SK-N-SH treated with all-trans-retinoic acid at 6 μM for 48 hours (cell line): ENCODE data around the gene STAC2.

Experiments
- ATAC-seq: fragments of 200-7000 bp; cut with Tn5 transposase; 3 replicates; pipeline ENCODE4 v1.9.1; 2020; ENCODE audit warnings: mild to moderate bottlenecking, moderate library complexity
- ARNTL ChIP-seq: fragments of 450-650 bp; formaldehyde crosslinking; IDR thresholded peaks from 2 replicates; pipeline ENCODE4 v1.5.0; 2020; ENCODE audit warnings: low read depth, mild to moderate bottlenecking, moderate library complexity, borderline replicate concordance
- BACH2 ChIP-seq: fragments of 250-450 bp; sonication (Bioruptor Pico); IDR thresholded peaks from 2 replicates; pipeline ENCODE4 v1.9.0; 2021; ENCODE audit warnings: mild to moderate bottlenecking, borderline replicate concordance
- CSDC2 ChIP-seq: fragments of 250-450 bp; sonication (Bioruptor Pico); IDR thresholded peaks from 2 replicates; pipeline ENCODE4 v1.5.0; 2020; ENCODE audit warnings: mild to moderate bottlenecking, moderate library complexity
- CSRNP3 ChIP-seq: fragments of 250-450 bp; sonication (Bioruptor Pico); IDR thresholded peaks from 2 replicates; pipeline ENCODE4 v1.5.1; 2021; ENCODE audit warnings: mild to moderate bottlenecking, moderate library complexity
- ESRRG ChIP-seq: fragments of 250-450 bp; sonication (Bioruptor Pico); IDR thresholded peaks from 2 replicates; pipeline ENCODE4 v1.6.1; 2021; ENCODE audit warnings: mild to moderate bottlenecking
- ISL1 ChIP-seq: fragments of 250-450 bp; sonication (Bioruptor Pico); IDR thresholded peaks from 2 replicates; pipeline ENCODE4 v2.1.2; 2022; ENCODE audit warnings: mild to moderate bottlenecking, moderate library complexity
- OSR1 ChIP-seq: fragments of 250-450 bp; sonication (Bioruptor Pico); IDR thresholded peaks from 2 replicates; pipeline ENCODE4 v1.8.0; 2022; ENCODE audit warnings: moderate library complexity, mild to moderate bottlenecking, inconsistent platforms
- PPARA ChIP-seq: fragments of 250-450 bp; sonication (Bioruptor Pico); IDR thresholded peaks from 2 replicates; pipeline ENCODE4 v1.5.0; 2020; ENCODE audit warnings: mild to moderate bottlenecking, borderline replicate concordance
- RARB ChIP-seq: fragments of 250-450 bp; sonication (Bioruptor Pico); IDR thresholded peaks from 2 replicates; pipeline ENCODE4 v1.8.0; 2021; ENCODE audit warnings: mild to moderate bottlenecking, moderate library complexity
- SNAI2 ChIP-seq: fragments of 250-450 bp; sonication (Bioruptor Pico); IDR thresholded peaks from 2 replicates; pipeline ENCODE4 v1.5.0; 2020; ENCODE audit warnings: mild to moderate bottlenecking, moderate library complexity
- TOX ChIP-seq: fragments of 250-450 bp; sonication (Bioruptor Pico); IDR thresholded peaks from 2 replicates; pipeline ENCODE4 v1.8.0; 2021; ENCODE audit warnings: mild to moderate bottlenecking, moderate library complexity, borderline replicate concordance
- TSHZ2 ChIP-seq: fragments of 250-450 bp; sonication (Bioruptor Pico); IDR thresholded peaks from 2 replicates; pipeline ENCODE4 v1.5.0; 2020; ENCODE audit warnings: mild to moderate bottlenecking, moderate library complexity
- ZFP3 ChIP-seq: fragments of 250-450 bp; sonication (Bioruptor Pico); IDR thresholded peaks from 2 replicates; pipeline ENCODE4 v1.5.0; 2020; ENCODE audit warnings: mild to moderate bottlenecking, moderate library complexity
- ZFP30 ChIP-seq: fragments of 450-650 bp; formaldehyde crosslinking; IDR thresholded peaks from 2 replicates; pipeline ENCODE4 v1.5.0; 2022; ENCODE audit warnings: mild to moderate bottlenecking, moderate library complexity
- ZNF565 ChIP-seq: fragments of 450-650 bp; formaldehyde crosslinking; conservative IDR thresholded peaks from 2 replicates; pipeline ENCODE4 v1.5.0; 2020; ENCODE audit warnings: low read depth, mild to moderate bottlenecking, moderate library complexity
- ZNF70 ChIP-seq: fragments of 450-650 bp; formaldehyde crosslinking; IDR thresholded peaks from 2 replicates; pipeline ENCODE4 v1.5.0; 2020; ENCODE audit warnings: mild to moderate bottlenecking, moderate library complexity
- ZNF8 ChIP-seq: fragments of 450-650 bp; formaldehyde crosslinking; IDR thresholded peaks from 2 replicates; pipeline ENCODE4 v1.5.0; 2020; ENCODE audit warnings: mild to moderate bottlenecking, moderate library complexity
- TF ChIP-seq, protein P1 (sequence below): fragments of 250-450 bp; sonication (Bioruptor Pico); IDR thresholded peaks from 2 replicates; pipeline ENCODE4 v1.8.0; 2021; ENCODE audit warnings: low read depth, mild to moderate bottlenecking, moderate library complexity, borderline replicate concordance
- TF ChIP-seq, protein P2 (sequence below): fragments of 250-450 bp; sonication (Bioruptor Pico); IDR thresholded peaks from 2 replicates; pipeline ENCODE4 v1.5.1; 2020; ENCODE audit warnings: low read depth, mild to moderate bottlenecking, moderate library complexity
- TF ChIP-seq, protein P3 (sequence below): fragments of 250-450 bp; sonication (Bioruptor Pico); IDR thresholded peaks from 2 replicates; pipeline ENCODE4 v1.8.0; 2020; ENCODE audit warnings: mild to moderate bottlenecking, moderate library complexity, borderline replicate concordance

STAC2 gene

DNA sequence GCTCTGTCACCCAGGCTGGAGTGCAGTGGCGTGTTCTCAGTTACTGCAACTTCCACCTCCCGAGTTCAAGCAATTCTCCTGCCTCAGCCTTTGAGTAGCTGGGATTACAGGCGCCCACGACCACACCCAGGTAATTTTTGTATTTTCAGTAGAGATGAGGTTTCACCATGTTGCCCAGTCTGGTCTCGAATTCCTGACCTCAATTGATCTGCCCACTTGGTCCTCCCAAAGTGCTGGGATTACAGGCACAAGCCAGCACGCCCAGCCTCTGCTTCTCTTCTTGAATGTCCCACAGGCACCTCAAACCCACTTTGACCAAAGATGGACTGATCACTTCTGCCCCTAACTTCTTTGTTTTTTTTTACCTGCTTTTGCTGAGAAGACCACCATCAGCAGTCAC lies 55.2 kb downstream of the STAC2 start:
- no peak for ATAC-seq
- TF ChIP-seq, protein P1, sequence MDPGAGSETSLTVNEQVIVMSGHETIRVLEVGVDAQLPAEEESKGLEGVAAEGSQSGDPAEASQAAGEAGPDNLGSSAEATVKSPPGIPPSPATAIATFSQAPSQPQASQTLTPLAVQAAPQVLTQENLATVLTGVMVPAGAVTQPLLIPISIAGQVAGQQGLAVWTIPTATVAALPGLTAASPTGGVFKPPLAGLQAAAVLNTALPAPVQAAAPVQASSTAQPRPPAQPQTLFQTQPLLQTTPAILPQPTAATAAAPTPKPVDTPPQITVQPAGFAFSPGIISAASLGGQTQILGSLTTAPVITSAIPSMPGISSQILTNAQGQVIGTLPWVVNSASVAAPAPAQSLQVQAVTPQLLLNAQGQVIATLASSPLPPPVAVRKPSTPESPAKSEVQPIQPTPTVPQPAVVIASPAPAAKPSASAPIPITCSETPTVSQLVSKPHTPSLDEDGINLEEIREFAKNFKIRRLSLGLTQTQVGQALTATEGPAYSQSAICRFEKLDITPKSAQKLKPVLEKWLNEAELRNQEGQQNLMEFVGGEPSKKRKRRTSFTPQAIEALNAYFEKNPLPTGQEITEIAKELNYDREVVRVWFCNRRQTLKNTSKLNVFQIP = no peak
- TF ChIP-seq TOX (CRISPR knock-in tag) = no peak
- TF ChIP-seq, protein P2, sequence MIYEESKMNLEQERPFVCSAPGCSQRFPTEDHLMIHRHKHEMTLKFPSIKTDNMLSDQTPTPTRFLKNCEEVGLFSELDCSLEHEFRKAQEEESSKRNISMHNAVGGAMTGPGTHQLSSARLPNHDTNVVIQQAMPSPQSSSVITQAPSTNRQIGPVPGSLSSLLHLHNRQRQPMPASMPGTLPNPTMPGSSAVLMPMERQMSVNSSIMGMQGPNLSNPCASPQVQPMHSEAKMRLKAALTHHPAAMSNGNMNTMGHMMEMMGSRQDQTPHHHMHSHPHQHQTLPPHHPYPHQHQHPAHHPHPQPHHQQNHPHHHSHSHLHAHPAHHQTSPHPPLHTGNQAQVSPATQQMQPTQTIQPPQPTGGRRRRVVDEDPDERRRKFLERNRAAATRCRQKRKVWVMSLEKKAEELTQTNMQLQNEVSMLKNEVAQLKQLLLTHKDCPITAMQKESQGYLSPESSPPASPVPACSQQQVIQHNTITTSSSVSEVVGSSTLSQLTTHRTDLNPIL (CRISPR knock-in tag) = no peak
- no peak for TF ChIP-seq ZFP30 (CRISPR knock-in tag)
- TF ChIP-seq TSHZ2 = no peak
- no peak for TF ChIP-seq ZNF565 (CRISPR knock-in tag)
- no peak for TF ChIP-seq CSRNP3 (CRISPR knock-in tag)
- no peak for TF ChIP-seq PPARA (CRISPR knock-in tag)
- no peak for TF ChIP-seq ZFP3 (CRISPR knock-in tag)
- TF ChIP-seq ARNTL (CRISPR knock-in tag) = no peak
- TF ChIP-seq SNAI2 (CRISPR knock-in tag) = no peak
- TF ChIP-seq ESRRG = no peak
- TF ChIP-seq BACH2 = no peak

DNA sequence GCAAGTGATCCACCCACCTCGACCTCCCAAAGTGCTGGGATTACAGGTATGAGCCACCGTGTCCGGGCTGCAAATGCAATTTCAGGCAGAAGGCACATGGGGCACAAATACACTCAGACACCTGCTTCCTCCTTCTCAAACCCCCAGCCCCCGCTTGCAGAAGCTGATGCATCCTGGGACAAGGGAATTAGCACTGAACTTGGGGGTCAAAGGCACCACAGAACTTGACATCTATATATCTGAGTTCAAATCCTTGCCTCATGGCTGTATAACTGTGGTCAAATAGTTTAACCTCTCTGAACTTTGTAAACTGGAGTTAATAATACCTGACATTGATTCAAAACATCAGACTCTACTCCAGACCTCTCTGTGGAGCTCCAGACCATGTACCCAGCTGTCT lies 55.6 kb downstream of the STAC2 start:
- no peak for ATAC-seq
- TF ChIP-seq TSHZ2 (no peak), ZNF8 (CRISPR knock-in tag) (no peak), ESRRG (no peak), ARNTL (CRISPR knock-in tag) (no peak), ZNF70 (CRISPR knock-in tag) (no peak), CSDC2 (no peak), CSRNP3 (CRISPR knock-in tag) (no peak), ZFP3 (CRISPR knock-in tag) (no peak), RARB (no peak), OSR1 (no peak), ISL1 (CRISPR knock-in tag) (no peak)
- TF ChIP-seq, protein P3, sequence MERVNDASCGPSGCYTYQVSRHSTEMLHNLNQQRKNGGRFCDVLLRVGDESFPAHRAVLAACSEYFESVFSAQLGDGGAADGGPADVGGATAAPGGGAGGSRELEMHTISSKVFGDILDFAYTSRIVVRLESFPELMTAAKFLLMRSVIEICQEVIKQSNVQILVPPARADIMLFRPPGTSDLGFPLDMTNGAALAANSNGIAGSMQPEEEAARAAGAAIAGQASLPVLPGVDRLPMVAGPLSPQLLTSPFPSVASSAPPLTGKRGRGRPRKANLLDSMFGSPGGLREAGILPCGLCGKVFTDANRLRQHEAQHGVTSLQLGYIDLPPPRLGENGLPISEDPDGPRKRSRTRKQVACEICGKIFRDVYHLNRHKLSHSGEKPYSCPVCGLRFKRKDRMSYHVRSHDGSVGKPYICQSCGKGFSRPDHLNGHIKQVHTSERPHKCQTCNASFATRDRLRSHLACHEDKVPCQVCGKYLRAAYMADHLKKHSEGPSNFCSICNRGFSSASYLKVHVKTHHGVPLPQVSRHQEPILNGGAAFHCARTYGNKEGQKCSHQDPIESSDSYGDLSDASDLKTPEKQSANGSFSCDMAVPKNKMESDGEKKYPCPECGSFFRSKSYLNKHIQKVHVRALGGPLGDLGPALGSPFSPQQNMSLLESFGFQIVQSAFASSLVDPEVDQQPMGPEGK (CRISPR knock-in tag) = no peak
- TF ChIP-seq, protein P2 (CRISPR knock-in tag) = no peak
- TF ChIP-seq, protein P1 = no peak
